ENCODE measurements around the gene CDH15.

- TF ChIP-seq RAD21 (IDR thresholded peaks at IDR 0.05; ENCODE audit: low read depth) (no peak), CREB1 (IDR thresholded peaks at IDR 0.05; ENCODE audit: low read depth) (no peak), TAF1 (IDR thresholded peaks at IDR 0.05; ENCODE audit: low read depth) (no peak), EP300 (IDR thresholded peaks at IDR 0.05; ENCODE audit: borderline replicate concordance) (no peak), FOXM1 (IDR thresholded peaks at IDR 0.05; ENCODE audit: borderline replicate concordance, low read depth) (no peak), MAX (IDR thresholded peaks at IDR 0.05) (no peak), TCF12 (IDR thresholded peaks at IDR 0.05; ENCODE audit: low read depth) (no peak), CEBPB (IDR thresholded peaks at IDR 0.05) (no peak), ZBTB7A (IDR thresholded peaks at IDR 0.05; ENCODE audit: low read depth) (no peak), TEAD4 (IDR thresholded peaks at IDR 0.05) (no peak), EGR1 (IDR thresholded peaks at IDR 0.05) (no peak), REST (IDR thresholded peaks at IDR 0.05; ENCODE audit: low read depth) (no peak)
These were observed 30.3 kb upstream of the CDH15 start for GRCh38 chr16:89140981-89141883.
